HCT116 (cell line): ENCODE results near the gene PNLIP.

Source experiments
- ATF3 ChIP-seq: IDR thresholded peaks from 2 replicates; pipeline ENCODE4 v1.6.1; 2012
- CTCF ChIP-seq, 3 experiments: fragments of 200-600 bp in 1 of 3; sonication (generic) in 1 of 3; IDR thresholded peaks in 2 of 3; conservative IDR thresholded peaks in 1 of 3; 2 replicates each; pipeline ENCODE4 v1.5.1; 2012 to 2017; ENCODE audit warnings: low read depth in 2 of 3, low read length in 2 of 3, antibody characterized with exemption in 1 of 3, borderline replicate concordance in 1 of 3, control low read depth in 1 of 3, mild to moderate bottlenecking in 1 of 3, mixed read lengths in 1 of 3, mixed run types in 1 of 3, moderate library complexity in 1 of 3; ENCODE audit not compliant: insufficient read depth in 1 of 3
- POLR2A ChIP-seq: IDR thresholded peaks from 2 replicates; pipeline ENCODE4 v1.7.0; 2011; ENCODE audit warnings: borderline replicate concordance; ENCODE audit not compliant: insufficient read depth, insufficient read length; ENCODE audit errors: extremely low read depth
- POLR2AphosphoS5 ChIP-seq: IDR thresholded peaks from 2 replicates; pipeline ENCODE4 v1.6.1; 2011; ENCODE audit warnings: mild to moderate bottlenecking, low read depth, low read length, moderate library complexity
- SP1 ChIP-seq: IDR thresholded peaks from 2 replicates; pipeline ENCODE4 v1.6.1; 2012; ENCODE audit warnings: low read depth
- ZNF274 ChIP-seq: fragments of 200-500 bp; sonication (Bioruptor generic); IDR thresholded peaks from 2 replicates; pipeline ENCODE4 v1.6.1; 2014; ENCODE audit warnings: mild to moderate bottlenecking, low read depth, low read length, inconsistent platforms
- TF ChIP-seq, protein P1 (sequence below): IDR thresholded peaks from 2 replicates; pipeline ENCODE4 v1.6.1; 2011; ENCODE audit warnings: mild to moderate bottlenecking, low read length, moderate library complexity; ENCODE audit not compliant: insufficient replicate concordance; ENCODE audit errors: extremely low read depth
- TF ChIP-seq, protein P2 (sequence below): IDR thresholded peaks from 2 replicates; pipeline ENCODE4 v1.6.1; 2012
- TF ChIP-seq, protein P3 (sequence below): IDR thresholded peaks from 2 replicates; pipeline ENCODE4 v1.6.1; 2012; ENCODE audit warnings: low read depth

DNA sequence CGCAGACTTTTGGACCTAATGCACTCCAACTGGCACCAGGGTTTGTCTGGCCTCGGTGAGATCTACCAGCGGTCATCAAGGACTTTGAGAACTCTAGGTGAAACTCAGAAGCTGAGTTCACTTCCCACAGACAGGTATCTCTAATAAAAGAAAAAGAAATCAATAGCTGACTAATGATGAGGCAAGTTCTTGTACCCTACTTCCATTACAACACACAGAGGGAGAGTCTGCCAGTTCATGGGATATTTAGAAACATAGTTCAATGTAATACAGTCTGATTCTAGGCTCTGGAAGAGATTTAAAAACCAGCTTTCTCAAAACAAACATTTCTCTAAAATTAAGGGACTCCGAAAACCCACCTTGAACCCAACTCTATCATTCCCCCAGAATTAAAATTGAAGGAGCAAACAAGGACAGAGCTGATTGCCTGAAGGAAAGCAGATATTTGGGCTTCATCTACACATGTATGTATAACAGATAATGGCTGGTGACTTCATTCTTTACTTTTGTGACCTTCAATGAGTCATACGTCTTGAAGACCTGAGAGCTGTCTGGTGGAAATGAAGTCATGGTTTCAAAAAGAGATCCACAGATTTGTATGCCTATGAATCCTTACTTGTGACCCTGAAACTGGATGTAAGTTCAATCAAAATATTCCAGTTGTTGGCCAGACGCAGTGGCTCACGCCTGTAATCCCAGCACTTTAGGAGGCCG is 42.3 kb downstream of the PNLIP start:
- no peak for TF ChIP-seq CTCF (IDR thresholded peaks at IDR 0.05 in 2 of 3, conservative IDR thresholded peaks at IDR 0.05 in 1 of 3; ENCODE audit: borderline replicate concordance in 1 of 3, insufficient read depth in 1 of 3, low read depth in 2 of 3, low read length in 2 of 3)
- TF ChIP-seq, protein P1, sequence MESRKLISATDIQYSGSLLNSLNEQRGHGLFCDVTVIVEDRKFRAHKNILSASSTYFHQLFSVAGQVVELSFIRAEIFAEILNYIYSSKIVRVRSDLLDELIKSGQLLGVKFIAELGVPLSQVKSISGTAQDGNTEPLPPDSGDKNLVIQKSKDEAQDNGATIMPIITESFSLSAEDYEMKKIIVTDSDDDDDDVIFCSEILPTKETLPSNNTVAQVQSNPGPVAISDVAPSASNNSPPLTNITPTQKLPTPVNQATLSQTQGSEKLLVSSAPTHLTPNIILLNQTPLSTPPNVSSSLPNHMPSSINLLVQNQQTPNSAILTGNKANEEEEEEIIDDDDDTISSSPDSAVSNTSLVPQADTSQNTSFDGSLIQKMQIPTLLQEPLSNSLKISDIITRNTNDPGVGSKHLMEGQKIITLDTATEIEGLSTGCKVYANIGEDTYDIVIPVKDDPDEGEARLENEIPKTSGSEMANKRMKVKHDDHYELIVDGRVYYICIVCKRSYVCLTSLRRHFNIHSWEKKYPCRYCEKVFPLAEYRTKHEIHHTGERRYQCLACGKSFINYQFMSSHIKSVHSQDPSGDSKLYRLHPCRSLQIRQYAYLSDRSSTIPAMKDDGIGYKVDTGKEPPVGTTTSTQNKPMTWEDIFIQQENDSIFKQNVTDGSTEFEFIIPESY, result no peak
- no peak for TF ChIP-seq ATF3
- TF ChIP-seq, protein P2, sequence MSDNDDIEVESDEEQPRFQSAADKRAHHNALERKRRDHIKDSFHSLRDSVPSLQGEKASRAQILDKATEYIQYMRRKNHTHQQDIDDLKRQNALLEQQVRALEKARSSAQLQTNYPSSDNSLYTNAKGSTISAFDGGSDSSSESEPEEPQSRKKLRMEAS, result no peak
- TF ChIP-seq, protein P3, sequence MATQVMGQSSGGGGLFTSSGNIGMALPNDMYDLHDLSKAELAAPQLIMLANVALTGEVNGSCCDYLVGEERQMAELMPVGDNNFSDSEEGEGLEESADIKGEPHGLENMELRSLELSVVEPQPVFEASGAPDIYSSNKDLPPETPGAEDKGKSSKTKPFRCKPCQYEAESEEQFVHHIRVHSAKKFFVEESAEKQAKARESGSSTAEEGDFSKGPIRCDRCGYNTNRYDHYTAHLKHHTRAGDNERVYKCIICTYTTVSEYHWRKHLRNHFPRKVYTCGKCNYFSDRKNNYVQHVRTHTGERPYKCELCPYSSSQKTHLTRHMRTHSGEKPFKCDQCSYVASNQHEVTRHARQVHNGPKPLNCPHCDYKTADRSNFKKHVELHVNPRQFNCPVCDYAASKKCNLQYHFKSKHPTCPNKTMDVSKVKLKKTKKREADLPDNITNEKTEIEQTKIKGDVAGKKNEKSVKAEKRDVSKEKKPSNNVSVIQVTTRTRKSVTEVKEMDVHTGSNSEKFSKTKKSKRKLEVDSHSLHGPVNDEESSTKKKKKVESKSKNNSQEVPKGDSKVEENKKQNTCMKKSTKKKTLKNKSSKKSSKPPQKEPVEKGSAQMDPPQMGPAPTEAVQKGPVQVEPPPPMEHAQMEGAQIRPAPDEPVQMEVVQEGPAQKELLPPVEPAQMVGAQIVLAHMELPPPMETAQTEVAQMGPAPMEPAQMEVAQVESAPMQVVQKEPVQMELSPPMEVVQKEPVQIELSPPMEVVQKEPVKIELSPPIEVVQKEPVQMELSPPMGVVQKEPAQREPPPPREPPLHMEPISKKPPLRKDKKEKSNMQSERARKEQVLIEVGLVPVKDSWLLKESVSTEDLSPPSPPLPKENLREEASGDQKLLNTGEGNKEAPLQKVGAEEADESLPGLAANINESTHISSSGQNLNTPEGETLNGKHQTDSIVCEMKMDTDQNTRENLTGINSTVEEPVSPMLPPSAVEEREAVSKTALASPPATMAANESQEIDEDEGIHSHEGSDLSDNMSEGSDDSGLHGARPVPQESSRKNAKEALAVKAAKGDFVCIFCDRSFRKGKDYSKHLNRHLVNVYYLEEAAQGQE, result no peak
- no peak for TF ChIP-seq SP1
- TF ChIP-seq ZNF274, result no peak
- no peak for TF ChIP-seq POLR2A
- no peak for TF ChIP-seq POLR2AphosphoS5
